GM19452 (cell line): ENCODE measurements around the gene ABCC6.

Experiments used
- ATAC-seq: cut with Tn5 transposase; IDR thresholded peaks from one replicate; pipeline ENCODE4 v1.9.1; 2021; ENCODE audit not compliant: unreplicated experiment

The ABCC6 gene

GRCh38 chr16:16143931-16144330, 79.4 kb downstream of the ABCC6 start:
- ATAC-seq = no peak

- no peak for ATAC-seq
Measured at GRCh38 chr16:16143038-16143763, 80.1 kb downstream of the ABCC6 start.

- ATAC-seq = no peak
Measured at GRCh38 chr16:16141784-16142396, 81.4 kb downstream of the ABCC6 start.

GRCh38 chr16:16141141-16141540, 82.2 kb downstream of the ABCC6 start:
- ATAC-seq = no peak

- no peak for ATAC-seq
Measured at GRCh38 chr16:16140537-16140936, 82.8 kb downstream of the ABCC6 start.

- ATAC-seq = no peak
Measured at GRCh38 chr16:16139806-16140205, 83.5 kb downstream of the ABCC6 start.

- ATAC-seq = no peak
Measured at GRCh38 chr16:16139061-16139460, 84.2 kb downstream of the ABCC6 start.

- ATAC-seq = no peak
Measured at GRCh38 chr16:16138034-16138635, 85.2 kb downstream of the ABCC6 start.

GRCh38 chr16:16137110-16137509, 86.2 kb downstream of the ABCC6 start:
- ATAC-seq = no peak

GRCh38 chr16:16136588-16136987, 86.7 kb downstream of the ABCC6 start:
- ATAC-seq = no peak

GRCh38 chr16:16133943-16134604, 89.2 kb downstream of the ABCC6 start:
- no peak for ATAC-seq

GRCh38 chr16:16131659-16132058, 91.6 kb downstream of the ABCC6 start:
- ATAC-seq = no peak

- no peak for ATAC-seq
Measured at GRCh38 chr16:16131204-16131603, 92.1 kb downstream of the ABCC6 start.

- no peak for ATAC-seq
Measured at GRCh38 chr16:16127469-16128116, 95.7 kb downstream of the ABCC6 start.

- ATAC-seq = no peak
Measured at GRCh38 chr16:16126896-16127295, 96.4 kb downstream of the ABCC6 start.

GRCh38 chr16:16124974-16125373, 98.3 kb downstream of the ABCC6 start:
- ATAC-seq = no peak

- ATAC-seq = no peak
Measured at GRCh38 chr16:16124438-16124837, 98.9 kb downstream of the ABCC6 start.

GRCh38 chr16:16122264-16122663, 101.0 kb downstream of the ABCC6 start:
- no peak for ATAC-seq

GRCh38 chr16:16121185-16121727, 102.0 kb downstream of the ABCC6 start:
- ATAC-seq = no peak

- ATAC-seq = no peak
Measured at GRCh38 chr16:16120382-16121184, 102.7 kb downstream of the ABCC6 start.
